ENCODE results near the gene CSE1L. TPM values are rescaled to one million over a fixed set of nuclear protein-coding genes. Genes with fewer than 3 reads are reported as not detected.

CSE1L gene
- total RNA-seq, 1 experiment from 2014 or later, result 193 TPM

- intact Hi-C loops (cut with micrococcal nuclease; ENCODE audit: unreplicated experiment), result no loop called here
- H3K27me3 ChIP-seq (replicated peaks; ENCODE audit: insufficient read depth, low read depth, low read length, poor library complexity), result no peaks in the 10 kb centered on the region
- H3K4me1 ChIP-seq (ENCODE audit: insufficient read depth, low read length, poor library complexity, severe bottlenecking), result no peaks in the 10 kb centered on the region
- H3K27ac ChIP-seq (ENCODE audit: low read depth, low read length, poor library complexity, severe bottlenecking), result no peak overlapping the region
- no peak for DNase-seq (ENCODE audit: low spot score)
- CTCF ChIA-PET, result no interaction called here
- H3K36me3 ChIP-seq (ENCODE audit: insufficient read depth, low read length, poor library complexity, severe bottlenecking), result peaks cover 64% of the 10 kb centered on the region
- POLR2A ChIA-PET (ENCODE audit: low non-redundant PET), result no interaction called here
- TF ChIP-seq CTCF (conservative IDR thresholded peaks at IDR 0.05; ENCODE audit: low read depth, low read length) (no peak), EZH2 (IDR thresholded peaks at IDR 0.05; ENCODE audit: borderline replicate concordance, low read depth, low read length, poor library complexity, severe bottlenecking) (no peak)
- no TSS peak for BruUV-seq (replicated peaks)
- H3K4me3 ChIP-seq (ENCODE audit: low read depth, low read length, poor library complexity, severe bottlenecking), result no peak overlapping the region
- H3K9me3 ChIP-seq (ENCODE audit: low read depth, low read length, poor library complexity, severe bottlenecking), result no peaks in the 10 kb centered on the region
Measured at GRCh38 chr20:49118307-49118706, 72.2 kb downstream of the CSE1L start.

DNA sequence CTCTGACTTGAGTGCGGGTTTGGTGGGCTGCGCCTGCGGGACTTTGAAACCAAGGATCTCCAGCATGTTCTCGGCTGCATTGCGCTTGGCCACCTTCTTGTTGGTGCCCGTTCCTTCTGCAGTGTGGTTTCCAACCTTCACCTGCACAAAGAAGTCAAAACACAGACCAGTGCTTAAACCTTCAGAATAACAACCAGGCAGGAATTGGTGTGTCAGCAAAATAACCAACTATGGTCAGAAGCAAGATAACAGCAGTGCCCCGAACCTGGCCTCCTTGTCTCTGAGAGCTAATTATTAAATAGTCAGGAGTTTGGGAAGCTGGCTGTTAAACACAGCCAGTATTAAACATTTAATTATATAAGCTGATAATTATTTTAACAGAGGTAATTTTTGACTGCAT, 73.9 kb downstream of the CSE1L start:
- H3K36me3 ChIP-seq (ENCODE audit: insufficient read depth, low read length, poor library complexity, severe bottlenecking), result peaks cover 58% of the 10 kb centered on the region

DNA sequence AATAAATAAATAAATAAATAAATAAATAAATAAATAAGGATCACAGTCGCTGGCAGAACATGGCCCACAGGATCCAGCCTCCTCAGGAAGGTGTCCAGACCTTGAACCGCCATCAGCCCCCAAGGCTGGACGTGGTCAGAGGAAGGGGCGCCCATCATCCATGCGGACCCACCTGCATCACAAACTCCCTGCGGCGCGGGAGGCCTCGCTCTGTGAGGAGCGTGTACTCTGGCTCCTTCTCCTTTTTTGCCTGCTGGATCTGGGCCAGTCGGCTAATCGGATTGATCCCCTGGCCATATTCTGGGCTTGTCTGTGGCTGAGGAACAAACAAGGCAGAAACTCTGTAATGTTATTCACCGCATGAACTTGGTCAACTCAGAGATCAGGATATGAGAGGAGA, 76.8 kb downstream of the CSE1L start:
- intact Hi-C loops (cut with micrococcal nuclease; ENCODE audit: unreplicated experiment), result no loop called here
- Histone ChIP-seq H3K27ac (ENCODE audit: low read depth, low read length, poor library complexity, severe bottlenecking) (no peak overlapping the region), H3K9me3 (ENCODE audit: low read depth, low read length, poor library complexity, severe bottlenecking) (no peaks in the 10 kb centered on the region), H3K4me3 (ENCODE audit: low read depth, low read length, poor library complexity, severe bottlenecking) (no peak overlapping the region), H3K27me3 (replicated peaks; ENCODE audit: insufficient read depth, low read depth, low read length, poor library complexity) (no peaks in the 10 kb centered on the region), H3K36me3 (ENCODE audit: insufficient read depth, low read length, poor library complexity, severe bottlenecking) (peaks cover 48% of the 10 kb centered on the region), H3K4me1 (ENCODE audit: insufficient read depth, low read length, poor library complexity, severe bottlenecking) (no peaks in the 10 kb centered on the region)
- ChIA-PET POLR2A (ENCODE audit: low non-redundant PET) (no interaction called here), CTCF (no interaction called here)
- TF ChIP-seq EZH2 (IDR thresholded peaks at IDR 0.05; ENCODE audit: borderline replicate concordance, low read depth, low read length, poor library complexity, severe bottlenecking), result no peak
- no peak for TF ChIP-seq CTCF (conservative IDR thresholded peaks at IDR 0.05; ENCODE audit: low read depth, low read length)
- BruUV-seq (replicated peaks), result no TSS peak
- DNase-seq (ENCODE audit: low spot score), result no peak

More for the DNA sequence above, 73.9 kb downstream of the CSE1L start:
- intact Hi-C loops (cut with micrococcal nuclease; ENCODE audit: unreplicated experiment), result no loop called here
- Histone ChIP-seq H3K27ac (ENCODE audit: low read depth, low read length, poor library complexity, severe bottlenecking) (no peak overlapping the region), H3K27me3 (replicated peaks; ENCODE audit: insufficient read depth, low read depth, low read length, poor library complexity) (no peaks in the 10 kb centered on the region), H3K9me3 (ENCODE audit: low read depth, low read length, poor library complexity, severe bottlenecking) (no peaks in the 10 kb centered on the region), H3K4me1 (ENCODE audit: insufficient read depth, low read length, poor library complexity, severe bottlenecking) (no peaks in the 10 kb centered on the region), H3K4me3 (ENCODE audit: low read depth, low read length, poor library complexity, severe bottlenecking) (no peak overlapping the region)
- no peak for DNase-seq (ENCODE audit: low spot score)
- TF ChIP-seq CTCF (conservative IDR thresholded peaks at IDR 0.05; ENCODE audit: low read depth, low read length) (no peak), EZH2 (IDR thresholded peaks at IDR 0.05; ENCODE audit: borderline replicate concordance, low read depth, low read length, poor library complexity, severe bottlenecking) (no peak)
- ChIA-PET POLR2A (ENCODE audit: low non-redundant PET) (no interaction called here), CTCF (no interaction called here)
- no TSS peak for BruUV-seq (replicated peaks)
